HUES64 (cell line): ENCODE data around the gene SVOPL.

Source experiments
- H3K27ac ChIP-seq: 2 replicates; pipeline ENCODE4 v1.7.0; 2013; ENCODE audit warnings: low read depth, low read length, inconsistent platforms
- H3K27me3 ChIP-seq: 2 replicates; pipeline ENCODE4 v1.6.1; 2013; ENCODE audit warnings: mild to moderate bottlenecking, low read length; ENCODE audit not compliant: insufficient read depth
- H3K36me3 ChIP-seq: 2 replicates; pipeline ENCODE4 v1.6.1; 2013; ENCODE audit warnings: mild to moderate bottlenecking, low read length; ENCODE audit not compliant: insufficient read depth
- H3K4me1 ChIP-seq: 2 replicates; pipeline ENCODE4 v1.6.1; 2013; ENCODE audit warnings: mild to moderate bottlenecking, low read length, moderate library complexity; ENCODE audit not compliant: insufficient read depth
- H3K4me3 ChIP-seq: 2 replicates; pipeline ENCODE4 v1.5.1; 2013; ENCODE audit warnings: mild to moderate bottlenecking, low read length, moderate library complexity
- H3K9ac ChIP-seq: 2 replicates; pipeline ENCODE4 v1.6.1; 2013; ENCODE audit warnings: mild to moderate bottlenecking, low read depth, low read length
- H3K9me3 ChIP-seq: 2 replicates; pipeline ENCODE4 v1.6.1; 2013; ENCODE audit warnings: low read depth, low read length; ENCODE audit not compliant: insufficient read depth
- WGBS: fragments of 150-250, 120-280 bp; methylation state at CpG from one replicate; pipeline ENCODE4 v1.1.7; 2013; ENCODE audit warnings: missing lambda C conversion rate; 5-methylcytosine and 5-hydroxymethylcytosine counted together

Gene SVOPL

GRCh38 chr7:138556771-138557484, 144.2 kb downstream of the SVOPL start:
- H3K4me1 ChIP-seq = no peaks in the 10 kb centered on the region
- WGBS = 92% methylated on average over 2 of the region's 3 CpGs
- H3K36me3 ChIP-seq = peaks cover 99% of the 10 kb centered on the region
- H3K4me3 ChIP-seq = no peak overlapping the region; the same call in 1 of the 2 replicates
- peaks cover 59% of the 10 kb centered on the region for H3K9me3 ChIP-seq
- H3K27me3 ChIP-seq = no peaks in the 10 kb centered on the region
- H3K9ac ChIP-seq = no peak overlapping the region
- no peak overlapping the region for H3K27ac ChIP-seq

- Histone ChIP-seq H3K9ac (no peak overlapping the region), H3K9me3 (peaks cover 56% of the 10 kb centered on the region), H3K36me3 (peaks cover 99% of the 10 kb centered on the region), H3K4me3 (no peak overlapping the region), H3K27ac (no peak overlapping the region), H3K27me3 (no peaks in the 10 kb centered on the region), H3K4me1 (no peaks in the 10 kb centered on the region)
- WGBS = 96% methylated on average over 3 of the region's 4 CpGs
Measured at GRCh38 chr7:138555684-138556083, 145.5 kb downstream of the SVOPL start.

- H3K4me3 ChIP-seq = no peak overlapping the region
- no peak overlapping the region for H3K9ac ChIP-seq
- WGBS = 96% methylated on average over 4 of the region's 4 CpGs
- peaks cover 56% of the 10 kb centered on the region for H3K9me3 ChIP-seq
- no peak overlapping the region for H3K27ac ChIP-seq
- H3K36me3 ChIP-seq = peaks cover 99% of the 10 kb centered on the region
- H3K4me1 ChIP-seq = no peaks in the 10 kb centered on the region
- no peaks in the 10 kb centered on the region for H3K27me3 ChIP-seq
Measured at GRCh38 chr7:138554674-138555073, 146.5 kb downstream of the SVOPL start.

GRCh38 chr7:138553805-138554204, 147.4 kb downstream of the SVOPL start:
- no peak overlapping the region for H3K9ac ChIP-seq
- H3K4me3 ChIP-seq = no peak overlapping the region
- 97% methylated on average over 4 of the region's 4 CpGs for WGBS
- no peak overlapping the region for H3K27ac ChIP-seq
- H3K9me3 ChIP-seq = peaks cover 56% of the 10 kb centered on the region
- H3K27me3 ChIP-seq = no peaks in the 10 kb centered on the region
- peaks cover 99% of the 10 kb centered on the region for H3K36me3 ChIP-seq
- no peaks in the 10 kb centered on the region for H3K4me1 ChIP-seq

- Histone ChIP-seq H3K36me3 (peaks cover 99% of the 10 kb centered on the region), H3K9me3 (peaks cover 37% of the 10 kb centered on the region)
Measured at GRCh38 chr7:138551102-138551501, 150.1 kb downstream of the SVOPL start.

GRCh38 chr7:138550337-138550736, 150.8 kb downstream of the SVOPL start:
- peaks cover 100% of the 10 kb centered on the region for H3K36me3 ChIP-seq

More at GRCh38 chr7:138551102-138551501, 150.1 kb downstream of the SVOPL start:
- Histone ChIP-seq H3K4me3 (no peak overlapping the region), H3K27me3 (no peaks in the 10 kb centered on the region), H3K4me1 (no peaks in the 10 kb centered on the region), H3K27ac (no peak overlapping the region), H3K9ac (no peak overlapping the region)
- WGBS = 94% methylated on average over 3 of the region's 3 CpGs

GRCh38 chr7:138549082-138549481, 152.1 kb downstream of the SVOPL start:
- peaks cover 100% of the 10 kb centered on the region for H3K36me3 ChIP-seq

More at GRCh38 chr7:138550337-138550736, 150.8 kb downstream of the SVOPL start:
- no peak overlapping the region for H3K4me3 ChIP-seq
- WGBS = 86% methylated on average over 2 of the region's 3 CpGs
- H3K9ac ChIP-seq = no peak overlapping the region
- peaks cover 32% of the 10 kb centered on the region for H3K9me3 ChIP-seq
- H3K27me3 ChIP-seq = no peaks in the 10 kb centered on the region
- no peak overlapping the region for H3K27ac ChIP-seq
- H3K4me1 ChIP-seq = no peaks in the 10 kb centered on the region

GRCh38 chr7:138546829-138547228, 154.3 kb downstream of the SVOPL start:
- H3K4me1 ChIP-seq = no peaks in the 10 kb centered on the region
- no peak overlapping the region for H3K27ac ChIP-seq
- peaks cover 100% of the 10 kb centered on the region for H3K36me3 ChIP-seq
- no peak overlapping the region for H3K9ac ChIP-seq
- no peak overlapping the region for H3K4me3 ChIP-seq
- H3K9me3 ChIP-seq = no peaks in the 10 kb centered on the region
- H3K27me3 ChIP-seq = no peaks in the 10 kb centered on the region
- WGBS = 100% methylated on average over 2 of the region's 2 CpGs

More at GRCh38 chr7:138549082-138549481, 152.1 kb downstream of the SVOPL start:
- no peak overlapping the region for H3K4me3 ChIP-seq
- no peaks in the 10 kb centered on the region for H3K4me1 ChIP-seq
- H3K9ac ChIP-seq = no peak overlapping the region
- H3K9me3 ChIP-seq = peaks cover 19% of the 10 kb centered on the region
- H3K27me3 ChIP-seq = no peaks in the 10 kb centered on the region
- WGBS = 95% methylated on average over 1 of the region's 1 CpG
- H3K27ac ChIP-seq = no peak overlapping the region

GRCh38 chr7:138546064-138546619, 155.0 kb downstream of the SVOPL start:
- no peak overlapping the region for H3K4me3 ChIP-seq
- peaks cover 100% of the 10 kb centered on the region for H3K36me3 ChIP-seq
- H3K27ac ChIP-seq = no peak overlapping the region

DNA sequence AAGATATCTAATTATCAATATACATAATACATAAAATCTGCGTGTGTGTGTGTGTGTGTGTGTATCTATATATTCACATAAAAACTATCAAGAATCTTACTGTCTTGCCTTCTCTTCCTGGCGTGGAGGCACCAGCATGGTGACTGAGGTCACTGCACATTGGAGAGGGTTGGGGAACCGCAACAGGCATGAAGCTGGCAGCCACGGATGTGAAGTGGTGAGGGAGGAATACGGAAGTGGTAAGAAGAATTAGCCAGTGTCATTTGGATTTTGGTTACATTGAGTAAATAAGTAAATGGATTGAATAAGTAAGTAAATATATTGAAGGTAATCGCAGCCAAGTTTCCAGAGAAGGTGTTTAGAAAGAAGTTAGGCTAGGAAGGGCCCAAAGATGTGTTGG, 156.0 kb downstream of the SVOPL start:
- Histone ChIP-seq H3K27me3 (no peaks in the 10 kb centered on the region), H3K27ac (no peak overlapping the region), H3K4me1 (no peaks in the 10 kb centered on the region), H3K4me3 (no peak overlapping the region), H3K9ac (no peak overlapping the region), H3K36me3 (peaks cover 100% of the 10 kb centered on the region), H3K9me3 (no peaks in the 10 kb centered on the region)
- 76% methylated on average over 5 of the region's 6 CpGs for WGBS

More at GRCh38 chr7:138546064-138546619, 155.0 kb downstream of the SVOPL start:
- no peaks in the 10 kb centered on the region for H3K27me3 ChIP-seq
- no peaks in the 10 kb centered on the region for H3K4me1 ChIP-seq
- H3K9me3 ChIP-seq = no peaks in the 10 kb centered on the region
- no peak overlapping the region for H3K9ac ChIP-seq
- 93% methylated on average over 5 of the region's 5 CpGs for WGBS
